Retinal pigment epithelial cell (primary cell): ENCODE measurements around the gene HOXC6.

ENCODE experiments used
- DNase-seq: peaks from one replicate; pipeline ENCODE4 v3.0.0-alpha.2; 2010; ENCODE audit warnings: low read depth
- H3K4me3 ChIP-seq: 2 replicates; pipeline ENCODE4 v1.5.1; 2011; ENCODE audit warnings: mild to moderate bottlenecking, low read length, control low read depth, moderate library complexity
- TF ChIP-seq, protein P1 (sequence below): conservative IDR thresholded peaks from 2 replicates; pipeline ENCODE4 v1.5.1; 2011; ENCODE audit warnings: low read depth, low read length, control low read depth, inconsistent platforms

The HOXC6 gene

DNA sequence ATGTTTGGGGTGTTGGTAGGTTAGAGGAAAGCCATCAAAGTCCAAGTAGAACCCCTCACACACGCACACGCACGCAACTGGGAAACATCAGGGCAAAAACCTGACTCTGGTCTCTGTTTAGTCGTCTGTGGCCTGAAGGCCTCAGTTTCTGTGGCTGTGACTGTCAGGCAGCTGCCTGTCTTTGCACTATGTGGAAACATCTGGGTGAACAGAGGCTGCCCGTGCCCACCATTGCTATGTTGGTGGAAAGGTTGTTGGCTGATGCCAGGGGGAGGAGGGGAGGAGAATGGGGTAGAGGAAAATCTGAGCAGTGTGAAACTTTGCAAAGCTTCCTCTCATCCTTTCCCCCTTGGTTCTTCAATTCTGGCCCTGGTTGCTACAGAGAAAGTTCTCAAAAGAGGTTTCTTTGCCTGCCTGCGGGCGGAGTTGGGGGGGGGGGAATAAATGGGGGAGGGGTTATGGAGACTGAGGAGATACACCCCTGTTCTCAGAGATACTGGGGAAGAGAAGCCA, 35.8 kb upstream of the HOXC6 start:
- DNase-seq: no peak
- H3K4me3 ChIP-seq: no peak overlapping the region
- TF ChIP-seq, protein P1, sequence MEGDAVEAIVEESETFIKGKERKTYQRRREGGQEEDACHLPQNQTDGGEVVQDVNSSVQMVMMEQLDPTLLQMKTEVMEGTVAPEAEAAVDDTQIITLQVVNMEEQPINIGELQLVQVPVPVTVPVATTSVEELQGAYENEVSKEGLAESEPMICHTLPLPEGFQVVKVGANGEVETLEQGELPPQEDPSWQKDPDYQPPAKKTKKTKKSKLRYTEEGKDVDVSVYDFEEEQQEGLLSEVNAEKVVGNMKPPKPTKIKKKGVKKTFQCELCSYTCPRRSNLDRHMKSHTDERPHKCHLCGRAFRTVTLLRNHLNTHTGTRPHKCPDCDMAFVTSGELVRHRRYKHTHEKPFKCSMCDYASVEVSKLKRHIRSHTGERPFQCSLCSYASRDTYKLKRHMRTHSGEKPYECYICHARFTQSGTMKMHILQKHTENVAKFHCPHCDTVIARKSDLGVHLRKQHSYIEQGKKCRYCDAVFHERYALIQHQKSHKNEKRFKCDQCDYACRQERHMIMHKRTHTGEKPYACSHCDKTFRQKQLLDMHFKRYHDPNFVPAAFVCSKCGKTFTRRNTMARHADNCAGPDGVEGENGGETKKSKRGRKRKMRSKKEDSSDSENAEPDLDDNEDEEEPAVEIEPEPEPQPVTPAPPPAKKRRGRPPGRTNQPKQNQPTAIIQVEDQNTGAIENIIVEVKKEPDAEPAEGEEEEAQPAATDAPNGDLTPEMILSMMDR: no peak

DNA sequence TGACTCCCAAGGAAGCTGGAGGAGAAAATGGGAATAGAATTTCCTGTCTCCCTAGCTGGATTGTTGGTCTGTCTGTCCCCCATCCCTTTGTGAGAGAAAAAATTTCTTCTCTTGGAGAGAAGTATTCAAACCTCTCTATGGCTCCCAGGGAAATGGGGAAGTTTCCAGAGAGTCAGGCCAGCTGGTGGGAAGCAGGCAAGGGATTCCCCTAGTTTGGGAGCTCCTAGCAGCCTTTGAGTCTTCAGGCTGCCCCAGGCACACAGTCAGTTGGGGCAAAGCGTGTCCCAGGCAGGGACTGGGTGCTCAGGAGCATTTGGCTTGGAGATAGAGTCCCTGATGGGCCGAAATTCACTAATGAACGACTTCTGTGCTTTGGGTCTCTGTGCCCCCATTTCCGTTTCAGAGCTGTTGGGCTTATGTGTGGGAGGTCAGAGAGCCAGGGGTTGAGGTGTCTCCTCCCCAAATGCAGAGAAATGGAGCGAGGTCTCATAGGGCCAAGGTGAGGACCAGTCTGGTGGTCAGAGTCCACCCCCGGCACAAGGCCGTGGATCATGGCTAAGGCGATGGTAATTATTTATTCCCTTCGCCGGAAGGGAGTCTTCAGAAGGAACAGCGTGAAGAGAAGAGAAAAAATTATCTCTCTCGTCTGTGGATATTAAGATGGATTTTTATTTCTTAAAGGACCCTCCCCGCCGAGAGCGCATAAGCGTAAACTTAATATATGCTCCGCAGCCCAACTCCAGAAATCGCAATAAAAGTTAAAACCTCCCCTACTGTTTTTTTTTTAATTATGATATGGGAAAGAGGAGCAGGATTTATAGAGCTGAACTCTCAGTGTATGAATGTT, 34.9 kb upstream of the HOXC6 start:
- no peak for DNase-seq
- TF ChIP-seq, protein P1: no peak
- H3K4me3 ChIP-seq: no peak overlapping the region

DNA sequence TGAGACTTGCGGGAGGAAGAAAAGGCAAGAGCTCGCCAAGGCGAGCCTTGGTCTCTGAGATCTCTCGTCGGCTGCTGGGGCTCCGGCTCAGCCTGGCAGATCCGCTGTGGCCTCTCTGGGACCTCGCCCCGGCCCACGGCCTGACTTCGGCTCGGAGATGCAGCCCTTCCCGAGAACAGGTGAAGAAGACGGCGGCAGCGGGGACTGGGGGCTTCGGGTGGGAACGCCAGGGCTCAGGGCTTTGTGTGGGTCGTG, 34.3 kb upstream of the HOXC6 start:
- H3K4me3 ChIP-seq: no peak overlapping the region
- no peak for DNase-seq
- TF ChIP-seq, protein P1: no peak

DNA sequence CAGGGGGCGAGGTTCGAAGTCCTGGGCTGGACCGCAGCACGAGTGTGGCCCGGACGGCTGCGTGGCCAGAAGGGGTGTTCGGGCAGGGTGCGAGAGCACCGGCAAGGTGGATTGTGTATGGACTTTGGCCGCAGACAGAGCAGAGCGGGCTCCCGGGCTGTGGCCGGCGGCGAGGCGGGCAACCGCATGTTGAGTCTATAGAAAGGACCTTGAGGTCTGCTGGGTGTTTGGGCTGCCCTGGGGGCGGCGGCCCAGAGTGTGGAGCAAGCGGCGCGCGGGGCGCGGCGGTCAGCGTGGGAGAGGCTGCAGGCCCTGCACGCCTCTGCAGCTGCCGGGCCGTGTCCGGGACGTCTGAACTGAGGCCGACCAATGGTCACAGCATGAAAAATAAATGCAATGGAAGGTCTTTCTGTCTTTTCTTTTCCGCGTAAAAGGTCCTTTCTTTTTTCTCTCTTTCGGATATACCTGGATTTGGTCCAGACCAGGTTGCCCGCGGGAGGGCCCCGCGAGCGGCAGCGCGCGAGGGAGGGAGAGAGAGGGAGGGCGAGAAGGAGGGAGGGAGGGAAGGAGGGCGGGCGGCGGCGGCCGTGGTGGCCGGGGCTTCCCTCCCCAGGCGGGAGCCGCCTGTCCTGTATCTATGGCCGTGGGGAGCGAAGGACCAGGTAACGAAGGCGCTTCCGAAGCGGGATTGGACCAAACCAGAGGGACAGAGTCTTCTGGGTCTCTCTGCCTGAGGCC, 33.8 kb upstream of the HOXC6 start:
- no peak overlapping the region for H3K4me3 ChIP-seq
- TF ChIP-seq, protein P1: no peak
- DNase-seq: no peak

DNA sequence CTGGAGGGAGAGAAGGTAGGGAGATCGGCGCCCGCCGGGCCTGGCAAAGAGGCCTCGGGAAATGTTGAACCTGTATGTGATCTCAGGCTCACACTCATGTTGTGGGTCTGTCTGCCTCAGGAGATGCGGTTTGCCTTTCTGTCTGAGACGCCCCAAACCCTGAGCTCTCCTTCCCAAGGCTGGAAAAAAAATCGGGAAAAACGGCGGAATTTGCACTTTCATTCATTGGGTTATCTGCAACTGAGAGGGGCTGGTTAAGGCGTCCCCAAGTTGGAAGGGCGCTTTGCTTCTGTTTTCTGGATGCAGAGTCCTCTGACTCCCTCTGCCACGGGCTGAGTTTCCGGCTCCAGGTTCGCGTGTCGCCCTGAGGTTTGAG, 33.2 kb upstream of the HOXC6 start:
- DNase-seq: no peak
- TF ChIP-seq, protein P1: no peak
- no peak overlapping the region for H3K4me3 ChIP-seq

DNA sequence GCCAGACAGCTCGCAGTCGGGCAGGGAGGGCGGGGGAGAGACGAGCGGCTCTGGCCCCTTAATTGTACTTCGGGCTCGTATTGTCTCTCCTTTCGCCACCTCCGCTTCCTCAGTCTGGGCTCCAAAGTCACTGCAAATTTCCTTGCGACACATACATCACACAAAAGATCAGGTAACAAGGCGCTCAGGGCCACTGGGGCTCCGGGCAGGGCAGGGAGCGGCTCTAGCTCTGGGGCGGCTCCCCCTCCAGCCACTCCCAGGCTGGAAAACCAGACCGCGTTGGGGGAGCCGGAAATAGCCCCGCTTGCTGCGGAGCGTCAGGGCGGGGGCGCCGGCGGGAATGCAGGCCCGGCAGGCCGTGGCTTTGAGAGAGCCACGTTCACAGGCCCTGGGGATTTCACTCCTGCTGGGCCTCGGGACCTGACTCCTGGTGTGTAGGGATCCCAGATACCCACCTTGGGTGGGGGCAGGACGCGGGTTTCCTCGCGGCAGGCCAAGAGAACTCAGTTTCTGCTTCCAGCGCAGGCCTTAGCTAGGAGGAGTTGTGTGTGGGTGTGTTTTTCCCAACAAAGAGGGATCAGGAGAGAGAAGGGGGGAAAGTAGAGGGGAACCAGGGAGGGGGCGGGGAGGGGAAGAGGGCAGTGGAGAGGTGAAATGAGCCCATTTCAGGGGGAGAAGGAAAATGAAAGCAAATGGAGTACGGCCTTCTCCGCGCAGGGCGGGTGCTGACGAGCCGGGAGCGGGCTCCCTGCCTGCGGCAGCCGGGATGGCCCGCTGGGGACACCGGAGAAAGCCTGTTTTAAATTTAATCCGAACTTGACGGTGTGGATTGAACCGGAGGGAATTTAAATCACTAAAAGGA, 32.6 kb upstream of the HOXC6 start:
- no peak for DNase-seq
- TF ChIP-seq, protein P1: no peak
- no peak overlapping the region for H3K4me3 ChIP-seq
